A549 (cell line): ENCODE data around the gene IRF1. TPM values are rescaled to one million over a fixed set of nuclear protein-coding genes. Genes with fewer than 3 reads are reported as not detected.

ENCODE experiments used
- ATAC-seq, 2 experiments: fragments of 200-7000 bp in 1 of 2; fragments of >200 bp in 1 of 2; cut with Nextera tagmentation in 1 of 2; cut with Tn5 transposase in 1 of 2; 3 replicates each; pipeline versions ENCODE4 v1.8.0 to v1.9.1; 2018 to 2020; ENCODE audit warnings: mild to moderate bottlenecking in 1 of 2, moderate library complexity in 1 of 2
- CTCF ChIA-PET: fragments of 300-600 bp; sonication (Branson Sonifier 250); formaldehyde crosslinking; extraction: SDS; loops from one replicate; lab custom pipeline; 2021; ENCODE audit warnings: antibody characterized with exemption, inconsistent platforms; lab: Yijun Ruan, JAX
- POLR2A ChIA-PET: fragments of 350-600 bp; formaldehyde crosslinking; extraction: SDS; loops from one replicate; lab custom pipeline; 2021; ENCODE audit warnings: antibody characterized with exemption, inconsistent platforms; lab: Yijun Ruan, JAX
- DNase-seq, 2 experiments: peaks; one replicate each; pipeline versions ENCODE4 v3.0.0 to v3.0.0-alpha.2; 2011 to 2016; ENCODE audit warnings: low read depth in 1 of 2, low spot score in 1 of 2
- FAIRE-seq: peaks from 2 replicates; lab custom pipeline; 2011; peaks lifted over from hg19 to GRCh38; lab: Jason Lieb, UNC
- H3K27ac ChIP-seq, 2 experiments: fragments of >200 bp; sonication (Bioruptor Twin); formaldehyde crosslinking; 3 replicates each; pipeline ENCODE4 v1.5.1; 2016 to 2017
- H3K4me1 ChIP-seq: fragments of >200 bp; sonication (Bioruptor Twin); formaldehyde crosslinking; 3 replicates; pipeline ENCODE4 v1.6.1; 2016
- H3K4me2 ChIP-seq: fragments of >200 bp; sonication (Bioruptor Twin); formaldehyde crosslinking; 3 replicates; pipeline ENCODE4 v1.6.1; 2016
- H3K4me3 ChIP-seq: fragments of >200 bp; sonication (Bioruptor Twin); formaldehyde crosslinking; 3 replicates; pipeline ENCODE4 v1.5.1; 2016
- H3K9me3 ChIP-seq: fragments of >200 bp; sonication (Bioruptor Twin); formaldehyde crosslinking; 3 replicates; pipeline ENCODE4 v1.6.1; 2016
- BHLHE40 ChIP-seq: IDR thresholded peaks from 2 replicates; pipeline ENCODE4 v1.6.1; 2012; ENCODE audit warnings: low read depth, low read length, inconsistent platforms
- E2F6 ChIP-seq: IDR thresholded peaks from 2 replicates; pipeline ENCODE4 v1.6.1; 2012; ENCODE audit warnings: low read depth, borderline replicate concordance
- EHF ChIP-seq: fragments of 250-450 bp; sonication (Bioruptor Pico); IDR thresholded peaks from 2 replicates; pipeline ENCODE4 v1.5.0; 2020; ENCODE audit warnings: mild to moderate bottlenecking
- EHMT2 ChIP-seq: fragments of 200-600 bp; sonication (generic); IDR thresholded peaks from 2 replicates; pipeline ENCODE4 v1.6.1; 2016; ENCODE audit warnings: antibody characterized with exemption, low read depth, mild to moderate bottlenecking, moderate library complexity
- EP300 ChIP-seq, 2 experiments: fragments of >200 bp; sonication (Bioruptor Twin); formaldehyde crosslinking; IDR thresholded peaks; 2 replicates in 1 of 2; 3 replicates in 1 of 2; pipeline ENCODE4 v1.6.1; 2016 to 2017
- ESRRA ChIP-seq: fragments of 150-350 bp; IDR thresholded peaks from 2 replicates; pipeline ENCODE4 v1.6.1; 2014; ENCODE audit warnings: mild to moderate bottlenecking, low read length, borderline replicate concordance
- FOSB ChIP-seq: fragments of 250-450 bp; sonication (Bioruptor Pico); IDR thresholded peaks from 2 replicates; pipeline ENCODE4 v1.5.0; 2020; ENCODE audit warnings: mild to moderate bottlenecking, moderate library complexity
- HMGXB4 ChIP-seq: fragments of 250-450 bp; sonication (Bioruptor Pico); IDR thresholded peaks from 2 replicates; pipeline ENCODE4 v1.5.0; 2021; ENCODE audit warnings: mild to moderate bottlenecking, moderate library complexity, borderline replicate concordance
- HOXB13 ChIP-seq: fragments of 250-450 bp; sonication (Bioruptor Pico); IDR thresholded peaks from 2 replicates; pipeline ENCODE4 v1.5.0; 2020; ENCODE audit warnings: low read depth, mild to moderate bottlenecking, moderate library complexity
- JUNB ChIP-seq: fragments of >200 bp; sonication (Bioruptor Twin); formaldehyde crosslinking; IDR thresholded peaks from 2 replicates; pipeline ENCODE4 v1.6.1; 2016
- KDM1A ChIP-seq: fragments of 200-600 bp; sonication (generic); IDR thresholded peaks from 2 replicates; pipeline ENCODE4 v1.6.1; 2016; ENCODE audit warnings: low read depth, mild to moderate bottlenecking
- KDM5A ChIP-seq: fragments of 200-600 bp; sonication (generic); IDR thresholded peaks from 2 replicates; pipeline ENCODE4 v1.6.1; 2016; ENCODE audit warnings: antibody characterized with exemption, mild to moderate bottlenecking
- MAZ ChIP-seq: fragments of 150-350 bp; IDR thresholded peaks from 2 replicates; pipeline ENCODE4 v1.6.1; 2014; ENCODE audit warnings: antibody characterized with exemption, low read depth, low read length, borderline replicate concordance
- NFE2L2 ChIP-seq: fragments of 150-350 bp; conservative IDR thresholded peaks from 2 replicates; pipeline ENCODE4 v1.6.1; 2014; ENCODE audit warnings: low read length
- NR3C1 ChIP-seq: fragments of >200 bp; sonication (Bioruptor Twin); formaldehyde crosslinking; IDR thresholded peaks from 3 replicates; pipeline ENCODE4 v1.6.1; 2017
- PHF8 ChIP-seq: fragments of 200-600 bp; sonication (generic); IDR thresholded peaks from 2 replicates; pipeline ENCODE4 v1.6.1; 2016; ENCODE audit warnings: low read depth, mild to moderate bottlenecking, antibody characterized with exemption, moderate library complexity, borderline replicate concordance
- POLR2A ChIP-seq: IDR thresholded peaks from 2 replicates; pipeline ENCODE4 v1.6.1; 2012; ENCODE audit warnings: mild to moderate bottlenecking, low read length
- RAD21 ChIP-seq, 2 experiments: fragments of >200 bp in 1 of 2; sonication (Bioruptor Twin) in 1 of 2; formaldehyde crosslinking in 1 of 2; IDR thresholded peaks in 1 of 2; conservative IDR thresholded peaks in 1 of 2; 2 replicates in 1 of 2; 3 replicates in 1 of 2; pipeline ENCODE4 v1.6.1; 2012 to 2018; ENCODE audit warnings: inconsistent platforms in 1 of 2
- RCOR1 ChIP-seq: fragments of 150-350 bp; IDR thresholded peaks from 2 replicates; pipeline ENCODE4 v1.6.1; 2014; ENCODE audit warnings: antibody characterized with exemption, low read length, low read depth
- REST ChIP-seq: fragments of 200-600 bp; sonication (generic); IDR thresholded peaks from 2 replicates; pipeline ENCODE4 v1.6.1; 2016; ENCODE audit warnings: antibody characterized with exemption, mild to moderate bottlenecking, moderate library complexity
- RNF2 ChIP-seq: fragments of 200-600 bp; sonication (generic); IDR thresholded peaks from 2 replicates; pipeline ENCODE4 v1.6.1; 2016; ENCODE audit warnings: low read depth, mild to moderate bottlenecking, antibody characterized with exemption, moderate library complexity, borderline replicate concordance
- USF2 ChIP-seq: fragments of 450-650 bp; IDR thresholded peaks from 2 replicates; pipeline ENCODE4 v1.6.1; 2014; ENCODE audit warnings: antibody characterized with exemption
- ZC3H11A ChIP-seq: fragments of 450-650 bp; IDR thresholded peaks from 2 replicates; pipeline ENCODE4 v1.6.1; 2014; ENCODE audit warnings: antibody characterized with exemption, mild to moderate bottlenecking
- ZSCAN20 ChIP-seq: fragments of 250-450 bp; sonication (Bioruptor Pico); IDR thresholded peaks from 2 replicates; pipeline ENCODE4 v1.8.0; 2022; ENCODE audit warnings: mild to moderate bottlenecking, moderate library complexity
- WGBS: methylation state at CpG from one replicate; pipeline ENCODE4 v1.1.6; 2017; ENCODE audit errors: missing lambda C conversion rate; 5-methylcytosine and 5-hydroxymethylcytosine counted together
- polyA plus RNA-seq, 4 experiments: library from polyadenylated mRNA; depleted of rRNA in 3 of 4; stranded (reverse); fragments of >200 nt; fragmentation: RNase III in 1 of 4; extraction: RNeasy Plus Mini Kit Qiagen cat#74134 plus additional on column Dnase treatment in 1 of 4; gene quantifications; 2 replicates in 3 of 4; 3 replicates in 1 of 4; pipeline ENCODE4 v1.2.3, GENCODE V29; 2011 to 2017

IRF1 gene
- polyA plus RNA-seq, 2 of the 4 experiments (the other 2 are of a cell fraction): 10.9 to 13.3 TPM

- no peak for TF ChIP-seq MAZ
- no peak for TF ChIP-seq KDM5A
- no peak for TF ChIP-seq FOSB (CRISPR knock-in tag)
Measured at GRCh38 chr5:132456296-132456986, 34.1 kb downstream of the IRF1 start (continued).

- no peak overlapping the region for H3K4me3 ChIP-seq
- FAIRE-seq (no peak), DNase-seq (no peak), ATAC-seq (no peak)
- peaks cover 31% of the 10 kb centered on the region for H3K4me1 ChIP-seq
- no peak for TF ChIP-seq E2F6
- TF ChIP-seq RNF2: no peak
- TF ChIP-seq JUNB: no peak
- no peak for TF ChIP-seq EHMT2
- no peak for TF ChIP-seq RAD21 (conservative IDR thresholded peaks at IDR 0.05 in 1 of 2, IDR thresholded peaks at IDR 0.05 in 1 of 2)
- no peak for TF ChIP-seq FOSB (CRISPR knock-in tag)
- no peak for TF ChIP-seq ZC3H11A
- no peak for TF ChIP-seq NR3C1
- no peak for TF ChIP-seq RCOR1
- TF ChIP-seq BHLHE40: no peak
- no peak for TF ChIP-seq PHF8
- TF ChIP-seq REST: no peak
- TF ChIP-seq ESRRA: no peak
- TF ChIP-seq KDM5A: no peak
- TF ChIP-seq KDM1A: no peak
- no peak for TF ChIP-seq EHF (CRISPR knock-in tag)
- TF ChIP-seq ZSCAN20 (CRISPR knock-in tag): no peak
- CTCF ChIA-PET: interaction anchor here (0.6 to 2.8 kb wide), 6 partner anchors 29 to 218 kb away, joined by 3 to 9 read pairs (median 4); no protein-coding TSS in a partner anchor
- POLR2A ChIA-PET: interaction anchor here (1.0 kb wide), 1 partner anchor 8 kb away, joined by 3 read pairs; no protein-coding TSS in a partner anchor
- WGBS: 64% methylated on average over 5 of the region's 5 CpGs
- H3K9me3 ChIP-seq: no peaks in the 10 kb centered on the region
- H3K4me2 ChIP-seq: no peak overlapping the region
- H3K27ac ChIP-seq: no peak overlapping the region
Measured at GRCh38 chr5:132455614-132456115, 34.9 kb downstream of the IRF1 start.

- ChIA-PET CTCF (interaction anchor here (1.0 to 2.8 kb wide), 4 partner anchors 9 to 47 kb away, joined by 3 to 9 read pairs (median 4); no protein-coding TSS in a partner anchor), POLR2A (no interaction called here)
- Histone ChIP-seq H3K4me1 (peaks cover 23% of the 10 kb centered on the region), H3K4me3 (no peak overlapping the region), H3K27ac (no peak overlapping the region), H3K9me3 (no peaks in the 10 kb centered on the region), H3K4me2 (no peak overlapping the region)
- DNase-seq: no peak
- TF ChIP-seq USF2 (no peak), POLR2A (no peak), MAZ (no peak), HMGXB4 (CRISPR knock-in tag) (no peak), NFE2L2 (no peak), HOXB13 (CRISPR knock-in tag) (no peak), RAD21 (conservative IDR thresholded peaks at IDR 0.05 in 1 of 2, IDR thresholded peaks at IDR 0.05 in 1 of 2) (no peak), RCOR1 (no peak), EP300 (IDR thresholded peaks at IDR 0.05) (no peak)
- ATAC-seq: no peak
- no peak for FAIRE-seq
- WGBS: 78% methylated on average over 2 of the region's 2 CpGs
Measured at GRCh38 chr5:132454361-132454760, 36.2 kb downstream of the IRF1 start.
